Renal cortex interstitium (tissue), 11 donors: ENCODE data around the gene ATP2A3. TPM values are rescaled to one million over a fixed set of nuclear protein-coding genes. Genes with fewer than 3 reads are reported as not detected.
A peak's percentile ranks its signal among the peaks of the same experiment; 100 is the strongest.

ENCODE experiments used
- DNase-seq, 11 donors: peaks; one replicate each; pipeline ENCODE4 v3.0.0-alpha.2; 2013; ENCODE audit warnings: low read depth in 9 of 11, low spot score in 4 of 11; ENCODE audit errors: extremely low read depth in 1 of 11
- polyA plus RNA-seq, 3 donors: library from polyadenylated mRNA; unstranded; fragments of 120-200 nt; gene quantifications; one replicate each; pipeline ENCODE4 v1.2.1, GENCODE V29; 2013; ENCODE audit not compliant: insufficient read length in 3 of 3

The ATP2A3 gene
- polyA plus RNA-seq, 3 donors: 4.6 to 5.2 (median 4.8) TPM

DNA sequence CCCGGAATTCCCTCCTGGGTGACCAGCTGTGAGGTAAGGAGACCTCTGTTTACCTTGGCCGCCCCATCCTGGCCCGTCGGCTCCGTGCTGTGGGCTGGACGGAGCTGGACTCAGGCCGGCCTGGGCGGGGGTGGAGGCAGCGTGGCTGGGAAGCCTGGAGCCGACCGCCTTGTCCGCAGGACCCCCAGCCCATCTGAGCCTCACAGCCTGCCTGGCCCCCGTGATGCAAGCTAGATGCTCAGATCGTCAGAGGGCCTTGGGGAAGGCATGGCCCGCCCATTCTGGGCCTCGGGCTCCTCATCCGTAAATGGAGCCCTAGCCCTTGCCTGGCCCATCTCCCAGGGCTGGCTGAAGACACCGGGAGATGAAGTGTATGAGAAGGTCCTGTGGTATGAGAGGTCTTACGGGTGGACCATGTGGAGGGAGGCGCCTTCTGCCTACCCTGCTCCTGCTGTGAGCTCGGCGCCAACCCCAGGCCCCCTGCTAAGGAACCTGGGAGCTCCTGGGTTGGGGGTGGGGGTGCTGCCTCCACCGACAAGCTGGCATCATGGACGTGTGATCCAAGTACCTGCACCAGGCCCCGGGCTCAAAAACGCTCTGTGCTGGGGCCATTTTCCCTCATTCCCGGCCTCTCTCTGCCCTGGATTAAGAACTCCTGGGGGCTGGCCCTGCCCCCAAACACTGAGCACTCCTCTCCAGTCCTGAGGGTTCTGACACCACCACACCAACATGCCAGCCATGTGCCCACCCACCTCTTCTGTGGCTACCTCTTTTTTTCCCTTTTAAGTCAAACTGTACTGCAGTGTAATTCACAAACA, 42.5 kb downstream of the ATP2A3 start:
- DNase-seq: no peak

DNA sequence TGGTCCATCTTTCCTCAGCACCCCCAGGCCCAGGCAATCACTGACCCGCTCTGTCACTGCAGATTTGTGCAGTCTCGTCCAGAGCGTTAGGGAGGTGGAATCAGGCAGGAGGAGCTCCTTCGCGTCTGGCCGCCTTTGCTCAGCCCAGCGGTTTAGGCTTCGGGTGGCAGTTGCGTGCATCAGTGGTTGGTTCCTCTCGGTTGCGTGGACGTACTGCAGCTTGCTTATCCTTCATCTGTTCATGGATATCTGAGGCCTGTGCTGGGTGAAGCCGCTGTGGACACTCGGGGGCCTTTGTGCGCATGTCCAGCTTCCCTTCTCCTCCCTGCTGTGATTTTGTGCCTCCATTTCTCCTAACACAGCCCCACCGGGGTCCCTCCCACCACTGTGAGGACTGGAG, 43.2 kb downstream of the ATP2A3 start:
- no peak for DNase-seq

DNA sequence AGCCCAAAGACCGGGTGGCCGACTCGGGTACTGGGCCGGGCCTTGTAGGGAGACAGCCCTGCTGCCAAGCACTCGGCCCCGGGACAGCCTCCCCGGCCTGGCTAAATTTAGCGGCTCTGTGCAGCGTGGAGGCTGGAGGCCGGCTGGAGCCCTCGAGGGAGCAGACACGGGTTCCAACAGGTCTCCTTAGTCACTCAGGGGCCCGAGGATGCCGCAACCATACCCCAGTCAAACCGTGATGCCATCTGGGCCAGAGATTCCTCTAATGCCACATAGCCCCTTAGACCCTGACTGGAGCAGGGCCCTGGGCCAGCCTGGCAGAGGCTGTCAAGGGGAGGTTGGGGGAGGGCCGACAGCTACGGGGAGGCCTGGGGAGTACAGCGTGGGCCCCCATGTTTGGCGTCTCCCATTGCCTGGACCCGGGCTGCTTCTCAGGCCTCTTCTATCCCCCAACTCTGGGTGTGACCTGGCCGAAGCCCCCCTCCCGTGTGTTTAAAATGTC, 45.1 kb downstream of the ATP2A3 start:
- no peak for DNase-seq

DNA sequence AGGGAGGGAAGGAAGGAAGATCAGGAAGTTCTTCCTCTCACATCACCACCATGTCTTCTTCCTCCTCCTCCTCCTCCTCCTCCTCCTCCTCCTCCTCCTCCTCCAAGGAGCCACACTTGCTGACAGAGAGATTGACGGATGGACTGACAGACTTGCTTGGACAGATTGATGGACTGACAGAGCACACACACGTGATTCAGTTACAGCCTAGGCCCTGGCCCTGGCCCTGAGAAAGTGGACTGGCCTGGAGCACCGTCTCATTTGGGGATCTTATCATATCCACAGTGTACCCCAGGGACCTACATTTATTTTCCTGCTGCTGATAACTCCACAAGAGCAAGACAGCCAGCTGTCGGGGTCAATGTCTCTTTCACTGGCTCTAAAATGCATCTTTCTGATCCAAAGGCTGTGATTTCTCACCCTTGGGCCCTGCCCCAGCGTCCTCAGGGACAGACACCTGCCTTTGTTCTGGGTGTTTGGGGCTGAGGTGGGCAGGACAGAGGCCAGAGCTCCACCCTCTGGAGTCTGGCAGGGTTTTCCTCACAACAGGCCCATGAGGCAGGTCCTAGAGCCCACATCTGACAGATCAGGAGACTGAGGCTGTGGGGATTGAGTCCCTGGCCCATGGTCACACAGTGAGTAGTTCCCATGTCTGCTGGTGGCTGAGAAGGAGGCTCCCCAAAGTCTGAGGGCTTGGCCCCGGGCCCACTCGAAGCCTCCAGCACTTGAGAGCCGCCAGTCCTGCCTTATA, 45.7 kb downstream of the ATP2A3 start:
- no peak for DNase-seq

DNA sequence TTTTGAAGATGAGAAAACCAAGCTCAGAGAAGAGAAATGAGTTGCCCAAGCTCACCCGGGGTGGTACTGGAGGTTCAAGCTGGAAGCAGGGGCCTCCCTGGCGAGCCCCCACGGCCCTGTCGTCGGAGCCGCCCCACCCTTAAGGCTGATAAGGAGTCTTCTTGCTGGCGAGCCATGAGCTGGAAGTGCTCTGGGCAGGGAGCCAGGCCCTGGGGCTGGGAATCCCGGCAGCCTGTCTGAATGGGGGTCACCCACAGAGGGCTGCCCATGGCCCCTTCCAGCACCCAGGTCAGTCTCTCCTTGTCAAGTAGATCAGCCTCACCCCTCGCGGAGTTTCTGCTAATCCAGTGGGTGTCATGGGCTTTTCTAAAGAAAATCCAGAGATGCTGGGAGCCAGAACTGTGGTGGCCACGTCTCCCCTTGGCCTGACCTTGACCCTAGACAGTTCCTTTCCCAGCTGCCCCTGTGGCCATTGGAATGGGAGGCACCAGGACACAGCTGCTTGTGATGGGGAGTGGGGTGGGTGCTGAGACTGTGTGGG, 46.8 kb downstream of the ATP2A3 start:
- no peak for DNase-seq

DNA sequence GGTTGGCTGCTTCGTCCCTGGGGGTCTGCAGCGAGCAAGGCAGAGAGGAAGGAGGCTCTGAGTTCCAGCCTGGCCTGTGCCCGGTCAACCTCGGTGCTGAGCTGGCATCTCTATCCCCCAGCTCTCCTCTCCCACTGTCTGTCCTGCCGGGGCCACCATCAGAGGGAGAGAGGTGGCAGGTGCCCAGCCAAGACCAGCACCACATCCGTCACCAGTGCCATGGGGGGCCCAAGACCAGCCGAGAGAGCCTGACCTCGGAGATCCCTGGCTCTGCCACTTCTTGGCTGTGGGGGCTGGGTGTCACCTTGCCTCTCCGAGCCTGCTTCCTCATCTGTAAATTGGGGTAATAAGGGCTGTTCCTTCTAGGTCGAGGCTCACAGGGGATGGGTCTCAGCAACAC, 47.4 kb downstream of the ATP2A3 start:
- DNase-seq: no peak

DNA sequence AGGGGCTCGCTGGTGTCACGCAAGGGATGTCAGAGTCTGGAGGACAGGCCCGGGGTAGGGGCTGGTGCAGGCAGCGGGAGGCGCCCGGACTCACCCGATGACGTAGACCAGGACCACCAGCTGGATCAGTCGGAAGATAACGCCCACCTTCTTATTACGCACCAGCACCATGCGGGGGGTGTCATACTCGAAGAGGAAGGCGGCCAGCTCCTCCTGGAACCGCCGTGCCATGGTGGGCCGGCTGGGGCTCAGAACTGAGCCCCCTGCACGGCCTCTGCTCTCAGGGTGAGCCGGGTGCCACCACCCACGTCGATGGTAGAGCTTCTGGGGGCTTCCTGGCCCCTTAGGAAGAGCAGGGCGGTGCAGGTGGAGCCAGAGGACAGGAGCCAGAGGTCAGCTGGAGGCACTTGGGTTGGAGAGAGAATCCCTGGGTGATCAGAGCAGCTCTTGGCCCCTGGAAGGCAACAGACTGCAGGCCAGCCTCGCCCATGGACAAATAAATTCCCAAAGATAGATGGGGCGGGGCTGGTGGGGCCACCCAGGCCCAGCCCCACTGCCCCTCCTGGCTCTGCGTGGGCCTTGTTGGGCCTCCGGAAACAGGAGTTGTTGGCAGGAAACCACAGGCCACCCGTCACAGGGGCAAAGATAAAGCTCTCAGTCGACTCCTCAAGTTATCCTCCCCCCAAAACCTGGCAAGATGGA, 48.1 kb downstream of the ATP2A3 start, which contains the start of gene P2RX1:
Gene P2RX1 (minus strand): TSS at position 471 of the 702 bp plus-strand sequence. CDS start 240 bp downstream, at position 231.
- DNase-seq: no peak

DNA sequence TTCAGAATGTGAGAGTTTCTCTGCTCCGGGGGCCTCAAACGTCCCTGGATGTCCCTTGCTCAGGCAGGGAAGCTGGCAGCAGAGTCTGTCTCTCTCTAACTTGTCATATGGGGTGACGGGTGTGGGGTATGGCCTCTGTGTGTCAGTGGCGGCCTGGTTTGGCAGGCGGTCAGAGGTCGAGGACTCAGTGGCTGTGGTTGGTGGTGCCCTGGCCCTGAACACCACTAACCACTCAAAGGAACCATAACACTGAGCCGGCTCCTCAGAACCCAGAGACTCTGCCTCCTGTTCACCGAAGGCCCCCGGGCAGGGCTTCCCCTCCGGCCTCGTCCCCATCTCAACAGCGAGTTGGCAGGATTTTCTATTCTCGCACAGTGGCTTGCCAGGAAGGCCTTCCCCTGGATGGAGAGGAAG, 48.6 kb downstream of the ATP2A3 start:
- DNase-seq: no peak

DNA sequence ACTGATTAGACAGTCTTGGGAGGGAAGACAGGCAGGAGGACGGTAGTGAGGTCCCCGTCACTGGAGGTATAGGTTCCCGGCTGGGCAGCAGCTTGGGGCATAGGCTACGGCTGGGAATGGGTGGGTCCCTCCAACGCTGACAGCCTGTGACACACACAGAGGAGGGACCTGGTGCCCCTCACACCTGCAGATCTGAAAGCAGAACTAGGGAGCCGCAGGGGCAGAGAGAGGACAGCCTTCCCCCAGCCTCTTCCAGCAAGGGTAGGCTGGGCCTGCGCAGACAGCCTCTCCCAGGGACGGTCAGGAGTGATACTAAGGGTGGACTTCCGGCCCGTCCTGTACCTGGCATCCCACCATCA, 49.9 kb downstream of the ATP2A3 start:
- DNase-seq: no peak

DNA sequence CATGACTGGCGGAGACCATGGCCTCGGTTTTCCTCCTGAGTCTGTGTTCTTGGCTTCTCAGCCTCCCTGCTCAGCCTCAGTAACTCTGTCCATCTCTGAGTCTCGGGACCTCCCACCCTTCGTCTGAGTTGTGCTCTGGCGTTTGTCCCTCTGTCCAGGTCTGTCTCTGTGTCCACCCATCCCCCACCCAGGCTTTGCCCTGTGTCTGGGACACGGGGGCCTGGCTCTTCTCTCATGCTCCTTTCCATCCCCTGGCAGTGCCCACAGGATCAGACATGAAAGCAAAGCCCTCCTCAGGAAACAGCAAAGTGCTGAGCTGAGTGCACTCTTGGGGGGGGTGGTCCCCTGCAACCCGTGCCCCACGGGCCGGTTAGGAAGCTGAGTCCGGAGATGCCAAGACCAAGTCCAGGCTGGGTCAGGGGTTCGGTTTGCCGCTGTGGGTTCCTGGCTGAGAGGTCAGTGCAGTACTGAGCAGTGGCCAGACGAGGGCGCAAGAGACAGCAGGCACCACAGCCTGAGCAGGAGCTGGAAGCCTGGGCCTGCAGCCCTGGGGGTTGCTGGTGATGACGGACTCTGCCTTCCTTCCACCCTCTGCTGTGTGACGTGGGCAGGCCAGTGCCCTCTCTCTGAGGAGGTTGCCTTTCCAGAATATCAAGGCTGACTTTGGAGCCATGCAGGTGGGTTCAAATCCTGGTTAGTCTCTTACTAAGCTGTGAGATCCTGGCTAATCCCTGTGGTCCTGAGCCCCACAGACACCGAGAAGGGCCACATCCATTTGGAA, 50.5 kb downstream of the ATP2A3 start:
- peak in 1 of 11 donors; percentile 59 for DNase-seq

DNA sequence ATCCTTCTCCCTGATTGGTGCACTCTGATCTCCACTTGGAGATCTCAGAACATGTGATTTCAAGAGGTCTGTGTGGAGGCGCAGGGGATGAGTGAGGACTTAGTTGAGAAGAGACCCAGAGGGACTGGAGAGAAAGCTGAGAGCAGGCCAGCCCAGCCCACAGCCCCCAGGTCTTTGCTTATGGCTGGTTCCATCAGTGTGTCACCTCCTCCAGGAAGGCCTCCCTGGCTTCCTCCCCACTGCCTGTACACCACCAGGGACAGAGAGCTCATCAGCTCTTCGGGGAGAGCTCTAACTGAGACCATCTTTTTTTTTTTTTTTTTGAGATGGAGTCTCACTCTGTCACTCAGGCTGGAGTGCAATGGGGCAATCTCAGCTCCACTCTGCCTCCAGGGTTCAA, 51.4 kb downstream of the ATP2A3 start:
- no peak for DNase-seq

DNA sequence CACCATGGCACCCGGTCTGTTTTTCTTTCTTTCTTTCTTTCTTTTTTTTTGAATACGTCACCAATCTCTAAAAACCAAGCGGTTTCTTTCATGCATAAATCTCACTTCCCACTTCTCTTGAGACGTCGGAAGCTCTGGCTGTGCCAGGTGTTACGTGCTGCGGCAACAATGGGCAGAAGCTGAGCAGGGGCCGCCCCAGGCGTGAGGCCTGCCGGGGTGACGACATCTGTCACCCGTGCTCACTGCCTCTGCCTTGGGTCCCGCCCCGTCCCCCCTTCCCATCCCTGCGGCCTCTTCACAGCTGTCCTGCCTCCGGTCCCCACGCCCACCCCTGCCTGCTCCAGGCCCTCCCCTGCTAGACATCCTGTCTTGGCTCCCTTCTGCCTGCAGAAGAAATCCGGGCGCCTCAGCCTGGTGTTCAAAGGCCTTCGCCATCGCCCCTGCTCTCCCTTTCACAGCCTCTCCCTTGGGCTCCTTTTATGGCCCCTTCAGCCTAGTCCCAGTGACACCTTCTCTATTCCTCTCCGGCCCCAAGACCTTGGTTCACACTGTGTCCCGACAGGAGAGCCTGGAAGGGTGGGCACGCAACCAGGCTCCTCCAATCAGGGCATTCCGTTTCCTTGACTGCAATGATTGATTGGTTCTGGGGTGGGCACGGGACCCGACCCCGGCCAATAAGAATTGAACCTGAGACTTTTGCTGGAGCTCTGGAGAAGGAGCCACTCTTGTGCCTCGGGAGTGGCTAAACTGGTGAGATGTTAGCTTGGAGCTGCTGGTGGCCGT, 52.8 kb downstream of the ATP2A3 start:
- peak in 1 of 11 donors; percentile 52 for DNase-seq

DNA sequence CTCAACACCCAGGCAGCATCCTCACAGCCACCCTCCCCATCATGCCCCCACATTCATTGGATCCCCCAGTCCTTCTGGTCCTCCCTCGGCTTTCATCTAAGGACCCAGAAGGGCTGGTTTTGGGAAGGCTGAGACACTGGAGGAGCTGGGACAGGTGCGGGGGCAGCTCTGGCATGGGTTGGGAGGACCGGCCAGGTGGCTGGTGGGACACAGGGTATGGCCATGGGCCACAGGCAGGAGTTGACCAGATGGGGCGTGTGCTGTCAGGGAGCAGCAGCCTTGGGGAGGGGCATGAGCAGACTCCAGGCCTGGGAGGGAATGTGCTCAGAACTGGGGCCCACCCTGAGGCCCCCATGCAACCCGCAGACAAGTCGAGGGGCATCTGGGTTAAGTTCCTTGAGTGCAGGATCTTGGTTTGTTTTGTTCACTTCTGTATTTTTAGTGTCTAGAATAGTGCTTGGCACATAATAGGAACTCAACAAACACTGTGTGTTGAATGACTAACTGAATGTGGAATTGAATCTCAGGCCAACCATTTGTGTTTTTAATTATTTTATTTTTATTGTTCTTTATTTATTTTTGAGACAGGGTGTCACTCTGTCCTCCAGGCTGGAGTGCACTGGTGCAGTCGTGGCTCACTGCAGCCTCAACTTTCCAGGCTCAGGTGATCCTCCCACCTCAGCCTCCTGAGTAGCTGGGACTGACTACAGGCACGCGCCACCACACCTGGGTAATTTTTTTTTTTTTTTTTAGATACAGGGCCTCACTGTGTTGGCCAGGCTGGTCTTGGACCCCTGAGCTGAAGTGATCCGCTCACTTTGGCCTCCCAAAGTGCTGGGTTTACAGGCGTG, 53.6 kb downstream of the ATP2A3 start:
- no peak for DNase-seq

DNA sequence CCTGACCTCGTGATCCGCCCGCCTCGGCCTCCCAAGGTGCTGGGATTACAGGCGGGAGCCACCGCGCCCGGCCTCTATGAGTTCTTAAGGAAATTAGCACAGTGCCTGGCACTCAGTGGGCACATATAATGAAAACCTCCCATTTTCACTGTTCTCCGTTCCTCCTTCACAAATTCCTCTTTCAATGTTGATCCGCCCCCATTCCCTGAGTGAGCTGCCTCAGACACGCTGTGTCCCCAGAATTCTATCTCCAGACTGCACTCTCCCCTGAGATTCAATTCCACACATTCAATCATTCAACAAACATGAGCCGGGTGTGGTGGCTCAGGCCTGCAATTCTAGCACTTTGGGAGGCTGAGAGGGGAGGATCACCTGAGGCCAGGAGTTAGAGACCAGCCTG, 55.0 kb downstream of the ATP2A3 start:
- DNase-seq: no peak

DNA sequence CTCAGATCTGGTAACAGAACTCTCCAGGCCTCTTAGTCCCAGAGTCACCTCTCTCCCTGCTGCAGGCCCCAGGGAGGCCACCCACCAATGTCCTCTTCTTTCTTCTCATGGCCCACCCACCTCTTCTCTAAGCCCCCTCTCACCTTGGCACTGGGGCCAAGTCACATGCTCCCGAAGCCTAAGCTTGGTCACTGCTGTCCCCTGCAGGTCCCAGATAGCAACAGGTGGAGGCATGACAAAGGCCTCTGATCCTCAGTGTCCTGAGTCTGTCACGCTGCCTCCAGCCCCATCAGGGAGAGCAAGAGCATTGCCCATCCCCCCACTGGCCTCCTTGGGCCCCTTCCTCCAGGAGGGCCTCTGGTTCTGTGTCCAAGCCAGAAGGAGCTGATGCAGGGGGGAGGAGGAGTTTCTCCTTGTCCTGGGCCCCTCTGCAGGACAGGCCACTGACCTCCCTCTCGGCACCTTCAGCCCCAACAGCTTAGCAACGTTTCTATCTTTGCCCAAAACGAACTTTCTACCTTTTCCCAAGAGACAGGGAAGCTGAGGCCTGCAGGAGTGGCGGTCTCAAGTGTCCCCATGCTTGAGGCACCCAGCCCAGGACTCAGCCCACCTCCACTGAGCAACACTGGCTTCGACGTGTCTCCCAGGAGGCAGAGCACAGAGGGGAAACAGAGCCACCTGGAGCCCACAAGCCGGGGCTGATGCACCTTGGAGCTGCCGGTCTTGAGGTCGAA, 56.6 kb downstream of the ATP2A3 start:
- no peak for DNase-seq

DNA sequence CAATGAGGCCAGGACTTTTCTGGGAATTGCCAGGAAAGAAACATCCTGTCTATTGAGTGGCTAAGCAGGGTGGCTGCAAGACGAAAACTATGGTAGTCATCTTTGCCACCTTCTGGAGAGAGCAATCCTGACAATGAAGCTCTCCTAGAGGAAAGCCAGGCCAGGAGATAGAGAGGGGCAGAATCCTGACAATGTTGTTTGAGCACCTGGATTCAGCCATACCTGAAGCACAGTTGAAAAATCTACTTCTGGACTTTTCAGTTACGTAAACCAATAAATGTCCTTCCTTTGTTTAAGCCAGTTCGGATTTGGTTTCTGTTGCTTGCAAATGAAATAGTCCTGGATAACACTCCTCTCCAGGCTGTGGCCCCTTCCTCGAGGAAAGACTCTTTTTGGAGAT, 57.4 kb downstream of the ATP2A3 start:
- no peak for DNase-seq
